Mammary epithelial cell (primary cell): ENCODE measurements around the gene TSC22D2.

Experiments used
- EZH2 ChIP-seq: IDR thresholded peaks from 2 replicates; pipeline ENCODE4 v1.6.1; 2012; ENCODE audit warnings: low read length, inconsistent platforms, borderline replicate concordance
- TF ChIP-seq, protein P1 (sequence below), 2 donors: IDR thresholded peaks in 1 of 2; conservative IDR thresholded peaks in 1 of 2; 2 replicates each; pipeline ENCODE4 v1.5.1; 2011 to 2012; ENCODE audit warnings: inconsistent platforms in 2 of 2, low read length in 2 of 2, mild to moderate bottlenecking in 2 of 2, control low read depth in 1 of 2, low read depth in 1 of 2; ENCODE audit not compliant: insufficient read depth in 1 of 2; ENCODE audit errors: extremely low read depth in 1 of 2

DNA sequence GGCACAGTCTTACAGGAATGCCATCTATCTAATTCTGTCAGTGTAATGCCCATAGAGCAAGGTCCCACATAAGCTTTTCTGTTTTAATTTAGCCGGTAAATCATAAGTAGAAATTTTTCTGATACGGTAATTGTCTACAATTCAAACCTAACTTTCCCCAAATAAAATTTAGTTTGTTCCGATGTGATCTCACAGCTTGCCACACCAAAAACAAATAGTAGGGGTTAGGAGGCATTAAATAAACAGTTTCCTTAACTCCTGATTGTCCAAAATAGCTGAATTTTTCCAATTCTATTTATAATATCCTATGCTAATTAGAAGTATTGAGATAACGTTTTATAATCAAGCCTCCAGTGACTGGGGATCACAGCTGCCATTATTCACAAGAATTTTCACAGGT lies 53.3 kb downstream of the TSC22D2 start:
- TF ChIP-seq, protein P1, sequence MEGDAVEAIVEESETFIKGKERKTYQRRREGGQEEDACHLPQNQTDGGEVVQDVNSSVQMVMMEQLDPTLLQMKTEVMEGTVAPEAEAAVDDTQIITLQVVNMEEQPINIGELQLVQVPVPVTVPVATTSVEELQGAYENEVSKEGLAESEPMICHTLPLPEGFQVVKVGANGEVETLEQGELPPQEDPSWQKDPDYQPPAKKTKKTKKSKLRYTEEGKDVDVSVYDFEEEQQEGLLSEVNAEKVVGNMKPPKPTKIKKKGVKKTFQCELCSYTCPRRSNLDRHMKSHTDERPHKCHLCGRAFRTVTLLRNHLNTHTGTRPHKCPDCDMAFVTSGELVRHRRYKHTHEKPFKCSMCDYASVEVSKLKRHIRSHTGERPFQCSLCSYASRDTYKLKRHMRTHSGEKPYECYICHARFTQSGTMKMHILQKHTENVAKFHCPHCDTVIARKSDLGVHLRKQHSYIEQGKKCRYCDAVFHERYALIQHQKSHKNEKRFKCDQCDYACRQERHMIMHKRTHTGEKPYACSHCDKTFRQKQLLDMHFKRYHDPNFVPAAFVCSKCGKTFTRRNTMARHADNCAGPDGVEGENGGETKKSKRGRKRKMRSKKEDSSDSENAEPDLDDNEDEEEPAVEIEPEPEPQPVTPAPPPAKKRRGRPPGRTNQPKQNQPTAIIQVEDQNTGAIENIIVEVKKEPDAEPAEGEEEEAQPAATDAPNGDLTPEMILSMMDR (conservative IDR thresholded peaks at IDR 0.05 in 1 of 2, IDR thresholded peaks at IDR 0.05 in 1 of 2; ENCODE audit: extremely low read depth in 1 of 2, insufficient read depth in 1 of 2, low read depth in 1 of 2, low read length in 2 of 2), result no peak
- TF ChIP-seq EZH2, result no peak
